CD4-positive, alpha-beta T cell treated with Interleukin-4 for 4 hours (primary cell): Measurements from ENCODE around the gene MINDY4.

Experiments
- DNase-seq: peaks from one replicate; pipeline ENCODE4 v3.0.0-alpha.2; 2020

Gene MINDY4

GRCh38 chr7:30884881-30885280 is 113.7 kb downstream of the MINDY4 start:
- no peak for DNase-seq

GRCh38 chr7:30886608-30887011 is 115.4 kb downstream of the MINDY4 start:
- DNase-seq: no peak

DNA sequence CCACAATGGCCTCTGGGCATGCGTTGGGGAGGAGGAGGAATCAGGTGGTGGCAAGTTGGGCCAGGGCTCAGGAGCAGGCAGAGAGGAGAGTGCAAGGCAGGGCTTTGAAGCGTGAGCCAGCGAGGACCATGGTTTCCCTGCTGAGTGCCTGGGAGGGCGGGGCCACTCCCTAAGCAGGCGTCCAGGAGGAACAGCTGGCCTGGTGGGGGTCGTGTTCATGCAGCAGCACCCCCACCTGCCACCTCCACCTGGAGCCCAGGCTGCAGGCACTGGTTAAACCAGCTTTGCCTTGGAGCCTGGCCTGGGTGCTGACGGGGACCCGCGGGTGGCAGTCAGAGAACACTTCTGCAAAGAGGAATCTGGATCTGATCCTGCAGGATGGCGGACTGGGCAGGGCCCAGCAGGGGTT is 116.3 kb downstream of the MINDY4 start:
- DNase-seq: no peak

DNA sequence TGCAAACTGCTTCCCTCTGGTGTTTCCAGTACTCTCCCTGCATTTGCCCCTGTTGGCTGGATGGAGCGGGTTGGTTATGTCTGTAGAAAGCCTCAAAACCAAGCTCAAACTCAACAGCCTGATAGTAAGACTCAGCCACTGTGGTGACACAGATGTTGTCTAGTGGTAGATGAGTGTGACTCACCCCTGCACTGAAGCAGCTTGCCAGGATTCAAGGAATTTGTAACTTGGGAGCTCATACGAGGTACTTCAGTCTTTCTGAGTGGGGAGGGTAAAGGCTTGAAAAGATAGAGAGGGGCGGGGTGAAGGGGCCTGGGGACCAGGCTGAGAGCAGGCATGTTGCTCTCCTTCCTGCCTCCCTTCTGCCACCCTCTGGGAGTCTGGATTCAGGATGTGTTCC is 117.5 kb downstream of the MINDY4 start:
- no peak for DNase-seq

GRCh38 chr7:30890226-30890625 is 119.0 kb downstream of the MINDY4 start:
- no peak for DNase-seq

DNA sequence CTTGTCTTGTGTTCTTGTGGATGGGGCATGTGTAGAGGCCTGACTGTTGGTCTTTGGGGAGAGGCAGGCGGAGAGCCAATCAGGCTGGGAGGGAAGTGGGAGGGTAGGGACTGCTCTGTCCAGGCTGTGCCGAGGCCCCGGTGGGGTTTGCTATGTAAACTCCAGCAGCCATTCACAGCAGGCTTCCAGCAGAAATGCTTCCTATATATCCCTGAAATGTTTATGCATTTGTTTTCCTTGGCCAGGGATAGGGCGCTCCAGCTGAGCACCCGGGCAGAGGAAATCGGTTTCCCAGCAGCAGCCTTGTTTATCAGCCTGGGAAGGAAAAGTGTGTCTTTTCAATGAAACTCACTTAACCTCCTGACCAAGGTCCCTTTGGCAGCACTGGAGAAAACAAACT is 122.1 kb downstream of the MINDY4 start:
- DNase-seq: no peak

DNA sequence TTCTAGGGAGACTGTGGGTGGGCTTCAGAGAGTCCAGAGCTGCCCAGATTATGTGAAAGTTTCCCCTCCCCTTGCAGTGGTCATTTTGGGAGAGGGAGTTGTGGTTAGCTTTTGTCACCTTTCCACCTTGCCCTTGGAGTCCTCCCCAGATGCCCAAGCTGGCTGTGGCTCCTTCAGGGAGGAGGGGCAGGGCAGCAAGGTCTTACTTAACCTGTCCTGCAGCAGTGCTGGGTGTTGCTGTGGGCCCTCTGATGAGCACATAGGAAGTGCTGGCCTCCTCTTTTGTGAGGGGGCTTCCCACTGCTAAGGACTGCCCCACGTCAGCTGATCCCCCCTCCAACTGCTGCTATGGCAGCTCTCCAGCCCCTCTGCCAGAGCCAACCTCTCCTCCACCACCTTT is 122.8 kb downstream of the MINDY4 start:
- DNase-seq: no peak

GRCh38 chr7:30894866-30895605 is 123.8 kb downstream of the MINDY4 start:
- DNase-seq: no peak

DNA sequence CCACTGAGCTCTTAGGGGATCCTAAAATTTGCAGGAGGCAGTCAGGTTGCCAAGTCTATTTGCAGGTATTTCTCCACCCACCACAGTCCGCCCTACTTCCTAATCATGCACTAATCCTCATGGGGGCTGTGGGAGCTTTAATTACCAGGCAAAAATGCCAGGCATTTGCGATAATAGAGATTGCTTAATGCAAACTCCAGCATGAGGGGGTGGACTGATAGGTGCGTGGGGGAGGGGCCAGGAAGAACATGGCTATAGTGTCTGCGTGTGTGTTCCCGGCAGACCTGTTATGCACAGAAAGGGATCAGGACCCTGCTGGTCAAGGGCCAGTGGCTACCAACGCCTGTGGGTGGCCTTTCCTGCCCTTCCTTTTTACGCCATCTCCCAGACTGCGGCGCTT is 124.8 kb downstream of the MINDY4 start:
- DNase-seq: no peak

DNA sequence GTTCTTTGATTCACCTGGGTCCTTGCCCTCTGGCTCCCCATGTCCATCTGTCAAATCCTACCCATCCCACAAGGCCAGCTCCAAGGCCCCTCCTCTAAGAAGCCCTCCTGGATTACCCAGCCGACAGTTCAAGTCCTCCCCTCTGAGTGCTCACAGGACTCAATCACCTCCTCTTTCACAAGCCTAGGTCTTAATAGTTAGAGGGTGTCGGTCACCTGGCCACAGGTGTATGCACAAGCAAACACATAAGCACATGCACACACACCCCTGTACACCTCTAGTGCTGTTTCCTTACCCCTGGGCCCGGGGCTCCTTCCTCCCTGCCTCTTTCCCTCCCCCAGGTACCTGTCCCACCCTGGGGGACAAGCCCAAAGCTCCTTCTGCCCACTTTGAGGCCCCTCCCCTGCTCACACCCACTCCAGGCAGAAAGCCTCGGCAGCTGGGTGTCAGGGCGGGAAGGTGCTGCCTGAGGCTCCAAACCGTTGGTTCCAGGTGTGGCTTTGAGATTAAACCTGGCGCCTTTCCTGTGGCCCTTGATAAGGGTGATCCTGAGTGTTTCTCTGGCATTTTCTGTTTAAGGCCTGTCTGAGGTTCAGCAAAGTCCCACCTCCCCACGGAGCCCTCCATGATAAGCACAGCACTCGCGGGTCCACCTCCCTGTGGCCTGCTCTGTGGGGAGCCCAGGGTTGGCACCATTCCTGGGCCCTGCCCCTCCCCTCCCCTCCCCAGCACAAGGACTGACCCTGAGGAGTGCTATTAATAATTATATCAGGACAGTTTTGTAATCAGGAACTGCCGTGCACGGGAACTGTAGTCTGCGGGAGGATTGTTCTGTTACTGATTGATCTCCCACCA is 125.8 kb downstream of the MINDY4 start:
- no peak for DNase-seq

DNA sequence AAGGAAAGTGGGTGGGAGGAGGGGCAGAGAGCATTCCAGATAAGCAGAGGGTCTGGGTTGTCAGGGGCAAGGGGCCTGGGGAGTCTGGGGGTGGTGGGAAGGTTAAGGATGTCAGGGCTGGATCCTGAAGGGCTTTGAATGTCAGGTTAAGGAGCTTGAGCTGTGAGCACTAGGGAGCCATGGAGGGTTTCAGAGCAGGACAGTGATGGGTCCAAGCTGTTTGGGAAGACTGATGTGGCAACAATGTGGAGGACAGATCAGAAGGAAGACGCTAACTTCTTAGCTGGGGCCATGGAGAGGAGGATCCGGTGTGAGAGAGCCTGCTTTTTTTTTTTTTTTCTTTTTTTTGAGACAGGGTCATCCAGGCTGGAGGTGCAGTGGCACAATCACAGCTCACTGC is 126.6 kb downstream of the MINDY4 start:
- DNase-seq: no peak

DNA sequence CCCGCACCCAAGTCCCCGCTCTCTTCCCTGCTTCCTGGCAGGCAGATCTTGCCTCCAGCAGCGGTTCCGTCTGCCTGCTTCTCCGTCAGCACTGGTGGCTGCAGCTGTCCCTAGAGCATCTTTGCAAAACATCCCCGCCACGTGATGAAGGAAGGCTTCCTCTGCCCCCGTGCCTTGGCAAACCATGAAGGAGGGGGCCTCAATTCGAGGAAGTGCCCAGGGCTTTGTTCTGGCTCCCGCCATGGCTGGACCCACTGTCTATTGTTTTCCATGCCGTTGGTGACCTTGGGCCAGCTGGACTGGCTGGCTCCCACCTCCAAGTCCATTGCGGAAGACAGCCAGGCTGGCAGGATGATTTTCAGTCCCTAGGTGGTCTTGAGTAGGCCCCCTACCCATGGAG is 127.2 kb downstream of the MINDY4 start:
- DNase-seq: no peak

DNA sequence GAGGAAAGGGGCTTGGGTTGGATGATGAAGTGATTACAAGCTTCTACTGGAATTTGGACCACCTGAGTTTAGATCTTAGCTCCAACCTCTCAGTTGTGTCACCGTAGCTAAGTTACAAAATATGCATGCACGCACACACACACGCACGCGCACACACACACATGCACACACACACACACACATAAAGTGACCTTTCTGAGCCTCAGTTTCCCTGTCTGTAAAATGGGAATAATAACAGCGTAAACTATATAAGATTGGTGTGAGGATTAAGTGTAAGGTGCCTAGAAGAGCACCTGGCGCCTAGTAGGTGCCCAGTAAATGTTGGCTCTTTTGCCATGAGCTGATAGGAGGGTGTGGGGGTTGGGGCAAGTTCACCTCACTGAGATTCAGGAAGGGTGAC is 127.8 kb downstream of the MINDY4 start:
- no peak for DNase-seq

- no peak for DNase-seq
These were observed 128.4 kb downstream of the MINDY4 start for GRCh38 chr7:30899630-30900029.

- no peak for DNase-seq
These were observed 128.8 kb downstream of the MINDY4 start for GRCh38 chr7:30900053-30900452.

DNA sequence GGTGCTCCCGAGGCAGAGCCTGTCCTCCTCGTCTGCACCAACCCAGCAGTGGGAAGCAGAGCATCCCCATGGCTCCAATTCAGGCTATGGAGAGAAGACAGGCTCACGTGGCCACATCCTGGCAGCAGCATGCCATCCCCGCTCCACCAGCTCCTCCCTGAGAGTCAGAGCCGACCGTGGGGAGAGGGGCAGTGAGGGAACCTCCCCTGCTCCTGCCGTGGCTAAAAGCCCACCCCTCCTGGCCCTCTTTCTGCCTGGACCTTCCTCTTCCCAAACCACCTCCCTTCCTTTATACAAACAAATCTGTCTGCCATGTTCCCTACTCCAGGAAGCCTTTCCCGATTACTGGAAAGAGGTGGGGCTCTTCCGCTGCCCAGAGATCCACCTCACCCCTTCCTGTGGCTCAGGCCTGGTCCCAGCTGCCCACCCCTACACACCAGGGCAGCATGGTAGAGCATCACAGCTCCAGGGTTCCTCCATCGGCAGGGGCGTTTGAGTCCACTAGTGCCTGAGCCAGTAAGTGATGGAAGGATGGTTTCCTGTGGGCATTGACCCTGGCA is 129.7 kb downstream of the MINDY4 start:
- no peak for DNase-seq

- DNase-seq: no peak
These were observed 130.6 kb downstream of the MINDY4 start for GRCh38 chr7:30901856-30902255.

DNA sequence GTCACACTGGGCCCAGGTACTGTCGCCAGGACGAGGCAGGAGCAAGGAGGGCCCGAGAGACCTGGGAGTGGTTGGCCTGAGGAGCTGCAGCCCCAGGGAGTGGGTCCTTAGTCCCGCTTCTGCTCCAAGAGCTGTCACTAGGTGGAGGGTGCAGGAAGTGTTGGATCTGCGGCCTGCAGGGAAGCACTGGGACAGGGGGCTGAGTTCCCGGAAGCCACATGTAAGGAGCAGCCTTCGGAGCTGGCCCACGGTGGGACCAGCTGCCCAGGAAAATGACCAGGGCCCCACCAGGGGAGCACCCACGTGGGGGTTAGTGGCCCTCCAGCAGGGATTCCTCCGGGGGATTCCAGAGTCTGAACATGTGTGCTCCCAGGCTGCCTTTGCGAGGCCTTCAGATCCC is 131.2 kb downstream of the MINDY4 start:
- DNase-seq: no peak

GRCh38 chr7:30903146-30903545 is 131.9 kb downstream of the MINDY4 start:
- DNase-seq: no peak

GRCh38 chr7:30904561-30904960 is 133.3 kb downstream of the MINDY4 start:
- DNase-seq: no peak

- no peak for DNase-seq
These were observed 134.1 kb downstream of the MINDY4 start for GRCh38 chr7:30905078-30906012.

DNA sequence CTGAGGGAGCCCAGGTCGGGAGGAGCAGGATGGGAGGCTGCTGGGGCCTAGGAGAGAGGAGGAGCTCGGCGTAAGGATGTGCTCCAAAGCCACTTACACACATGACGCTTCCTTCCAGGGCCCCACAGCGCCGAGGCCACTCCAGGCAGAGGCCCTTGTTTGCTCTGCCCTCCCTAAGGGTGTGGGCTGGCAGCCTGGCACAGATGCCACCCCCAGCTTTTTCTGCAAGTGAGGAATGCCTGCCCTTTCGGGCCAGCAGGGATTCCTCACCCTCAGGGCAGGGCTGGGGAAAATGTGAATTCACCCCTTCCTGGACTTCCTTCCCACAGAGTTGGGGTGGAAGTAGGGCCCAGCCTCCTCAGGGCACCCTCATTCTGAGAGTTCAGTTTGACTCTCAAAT is 134.8 kb downstream of the MINDY4 start:
- no peak for DNase-seq
